ENCODE measurements around the gene STK17A.

DNA sequence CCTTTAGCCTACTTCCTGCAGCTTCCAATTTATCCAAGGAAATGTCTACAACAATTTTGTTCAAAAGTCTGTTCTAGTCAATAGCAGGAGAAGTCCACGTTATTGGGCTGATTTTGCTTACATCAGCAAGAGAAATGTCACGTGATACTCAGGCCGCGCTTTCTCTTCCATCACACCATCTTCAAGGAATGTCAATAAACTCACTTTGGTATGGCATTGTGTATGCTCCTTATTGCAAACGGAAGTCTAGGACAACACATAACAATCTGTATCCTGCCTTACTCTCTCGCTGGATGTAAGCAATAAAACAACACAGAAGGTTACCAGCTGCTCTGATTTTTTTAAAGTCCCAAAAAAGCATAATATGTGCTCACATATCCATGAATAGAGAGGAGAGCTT, 17.1 kb upstream of the STK17A start:
- TF ChIP-seq, protein P1, sequence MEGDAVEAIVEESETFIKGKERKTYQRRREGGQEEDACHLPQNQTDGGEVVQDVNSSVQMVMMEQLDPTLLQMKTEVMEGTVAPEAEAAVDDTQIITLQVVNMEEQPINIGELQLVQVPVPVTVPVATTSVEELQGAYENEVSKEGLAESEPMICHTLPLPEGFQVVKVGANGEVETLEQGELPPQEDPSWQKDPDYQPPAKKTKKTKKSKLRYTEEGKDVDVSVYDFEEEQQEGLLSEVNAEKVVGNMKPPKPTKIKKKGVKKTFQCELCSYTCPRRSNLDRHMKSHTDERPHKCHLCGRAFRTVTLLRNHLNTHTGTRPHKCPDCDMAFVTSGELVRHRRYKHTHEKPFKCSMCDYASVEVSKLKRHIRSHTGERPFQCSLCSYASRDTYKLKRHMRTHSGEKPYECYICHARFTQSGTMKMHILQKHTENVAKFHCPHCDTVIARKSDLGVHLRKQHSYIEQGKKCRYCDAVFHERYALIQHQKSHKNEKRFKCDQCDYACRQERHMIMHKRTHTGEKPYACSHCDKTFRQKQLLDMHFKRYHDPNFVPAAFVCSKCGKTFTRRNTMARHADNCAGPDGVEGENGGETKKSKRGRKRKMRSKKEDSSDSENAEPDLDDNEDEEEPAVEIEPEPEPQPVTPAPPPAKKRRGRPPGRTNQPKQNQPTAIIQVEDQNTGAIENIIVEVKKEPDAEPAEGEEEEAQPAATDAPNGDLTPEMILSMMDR (IDR thresholded peaks at IDR 0.05; ENCODE audit: borderline replicate concordance, extremely low read depth, low read length, poor library complexity, severe bottlenecking) = no peak
- TF ChIP-seq EZH2 (IDR thresholded peaks at IDR 0.05; ENCODE audit: borderline replicate concordance, low read depth, low read length, severe bottlenecking) = no peak
